Heart right ventricle (tissue), 16 donors: ENCODE measurements around the gene SRP68. TPM values are rescaled to one million over a fixed set of nuclear protein-coding genes. Genes with fewer than 3 reads are reported as not detected.

Experiments used
- ATAC-seq, 8 donors: fragments of 200-7000 bp; cut with Tn5 transposase; one replicate each; pipeline ENCODE4 v1.9.1; 2020; ENCODE audit warnings: mild to moderate bottlenecking in 8 of 8, moderate library complexity in 8 of 8, moderate number of reproducible peaks in 1 of 8
- DNase-seq, 2 donors: peaks; one replicate each; pipeline ENCODE4 v3.0.0-alpha.2; 2020
- H3K27ac ChIP-seq, 10 donors: fragments of 200-600 bp; sonication (generic) in 2 of 10; one replicate each; pipeline versions ENCODE4 v1.5.0 to v1.8.0; 2020 to 2022; ENCODE audit warnings: mild to moderate bottlenecking in 3 of 10
- H3K27me3 ChIP-seq, 7 donors: fragments of 200-600 bp; one replicate each; pipeline ENCODE4 v1.8.0; 2021 to 2022; ENCODE audit warnings: mild to moderate bottlenecking in 2 of 7
- H3K36me3 ChIP-seq, 9 donors: fragments of 200-600 bp; sonication (generic) in 1 of 9; one replicate each; pipeline versions ENCODE4 v1.5.0 to v1.8.0; 2020 to 2022; ENCODE audit warnings: mild to moderate bottlenecking in 2 of 9
- H3K4me1 ChIP-seq, 9 donors: fragments of 200-600 bp; sonication (generic) in 1 of 9; one replicate each; pipeline versions ENCODE4 v1.5.0 to v1.8.0; 2020 to 2022; ENCODE audit warnings: mild to moderate bottlenecking in 4 of 9
- H3K4me3 ChIP-seq, 10 donors: fragments of 200-600 bp; sonication (generic) in 2 of 10; one replicate each; pipeline versions ENCODE4 v1.5.0 to v1.8.0; 2020 to 2022; ENCODE audit warnings: mild to moderate bottlenecking in 7 of 10, moderate library complexity in 2 of 10
- H3K9me3 ChIP-seq, 11 donors: fragments of 200-600 bp in 10 of 11; sonication (generic) in 2 of 11; one replicate each; pipeline versions ENCODE4 v1.5.0 to v1.8.0; 2013 to 2022; ENCODE audit warnings: mild to moderate bottlenecking in 2 of 11, control low read depth in 1 of 11, moderate library complexity in 1 of 11
- CTCF ChIP-seq, 9 donors: fragments of 200-600 bp; sonication (generic) in 2 of 9; IDR thresholded peaks; one replicate each; pipeline versions ENCODE4 v1.5.0 to v1.8.0; 2021 to 2022; ENCODE audit warnings: antibody characterized with exemption in 9 of 9, mild to moderate bottlenecking in 5 of 9, moderate library complexity in 1 of 9
- WGBS, 2 donors: extraction: QIAGEN DNeasy Blood & Tissue Kit; methylation state at CpG; one replicate each; pipeline ENCODE4 v1.1.7; 2013; ENCODE audit warnings: inconsistent platforms in 1 of 2; 5-methylcytosine and 5-hydroxymethylcytosine counted together
- intact Hi-C, 10 donors: fragments of 100-400 bp; cut with DNase I; formaldehyde crosslinking; loops; one replicate each; pipeline versions ENCODE4 v1.11.1 to v1.14.2; 2022
- polyA plus RNA-seq, 2 donors: library from polyadenylated mRNA; stranded (reverse); fragments of 200-250 nt; gene quantifications; one replicate each; pipeline ENCODE4 v1.2.3, GENCODE V29; 2013
- total RNA-seq, 10 donors: library from RNA; stranded (reverse); fragmentation: NEBNext Ultra II Directional in 3 of 10; extraction: Animal tissue kit (Norgen Biotek cat#: 25700) in 3 of 10; gene quantifications; one replicate each; pipeline versions ENCODE4 v1.2.1 to v1.2.4, GENCODE V29; 2021 to 2023
- donor health status: Arrhythmogenic right ventricular cardiomyopathy.
- donor health status: ischemic (EF 13 %, LVEDD 7.1; RV severe dilation, severe dysfunction).
- donor health status: healthy with polysubstance abuse.
- donor health status: DM: no; HTN: yes; CAD: no.
- donor health status: DM: no; HTN: no; CAD: no.
- donor health status: ischemic (EF 25% LVEDD 6.9; RV normal size, moderate dysfunction).
- donor health status: ischemic (EF 25% LVEDD 5.7; RV mildly dilated, moderate dysfunction).
- donor health status: healthy.
- donor health status: DM: yes; HTN: yes; CAD: no.
- donor health status: Ischemic cardiomyopathy.
- donor health status: ischemic (EF 35%, LVEDD 5.7; RV mildly dilated, moderate dysfunction).
- donor health status: nonischemic (EF 11% LVEDD 7.7; RV severe dilation, severe dysfunction).
- donor health status: DM: yes; HTN: yes; CAD: no.
- donor health status: PGD.
- donor health status: ischemic (EF 29% LVEDD 5.4; RV normal size, mild dysfunction).
- donor health status: nonischemic (EF 23%, LVEDD 6.1; RV moderate dilation, normal function).

The SRP68 gene
- total and polyA plus RNA-seq, 12 donors: 26.2 to 69.7 (median 61.7) TPM

- WGBS, 2 donors: 93% methylated on average over 56 of the region's 56 CpGs
- Histone ChIP-seq H3K36me3 (peaks cover 0 to 3% (median 0%) of the 10 kb centered on the region in 9 donors), H3K4me3 (no peak overlapping the region), H3K27ac (no peak overlapping the region), H3K27me3 (no peaks in the 10 kb centered on the region), H3K4me1 (peaks cover 0 to 15% (median 0%) of the 10 kb centered on the region in 9 donors), H3K9me3 (no peaks in the 10 kb centered on the region)
- ATAC-seq (no peak), DNase-seq (no peak)
- no peak for TF ChIP-seq CTCF (IDR thresholded peaks at IDR 0.05)
- intact Hi-C loops: loop anchor here in 2 of 10 donors (5.0 to 10.0 kb wide), 2 partner anchors 102 to 244 kb away; partner anchors contain the start of gene GALK1 (in 1 of the 2)
Observed at GRCh38 chr17:76008630-76009425, 63.5 kb downstream of the SRP68 start.

- no peak for TF ChIP-seq CTCF (IDR thresholded peaks at IDR 0.05)
- H3K4me3 ChIP-seq: no peak overlapping the region
- DNase-seq: no peak
- no peaks in the 10 kb centered on the region for H3K9me3 ChIP-seq
- H3K36me3 ChIP-seq: peaks cover 0 to 3% (median 0%) of the 10 kb centered on the region in 9 donors
- H3K4me1 ChIP-seq: peaks cover 0 to 15% (median 0%) of the 10 kb centered on the region in 9 donors
- ATAC-seq: no peak
- WGBS, 2 donors: 93 to 94% methylated on average over 36 of the region's 36 CpGs
- H3K27me3 ChIP-seq: no peaks in the 10 kb centered on the region
- no peak overlapping the region for H3K27ac ChIP-seq
- intact Hi-C loops: loop anchor here in 2 of 10 donors (5.0 to 10.0 kb wide), 2 partner anchors 101 to 243 kb away; partner anchors contain the start of gene GALK1 (in 1 of the 2)
Observed at GRCh38 chr17:76008208-76008607, 64.1 kb downstream of the SRP68 start.

DNA sequence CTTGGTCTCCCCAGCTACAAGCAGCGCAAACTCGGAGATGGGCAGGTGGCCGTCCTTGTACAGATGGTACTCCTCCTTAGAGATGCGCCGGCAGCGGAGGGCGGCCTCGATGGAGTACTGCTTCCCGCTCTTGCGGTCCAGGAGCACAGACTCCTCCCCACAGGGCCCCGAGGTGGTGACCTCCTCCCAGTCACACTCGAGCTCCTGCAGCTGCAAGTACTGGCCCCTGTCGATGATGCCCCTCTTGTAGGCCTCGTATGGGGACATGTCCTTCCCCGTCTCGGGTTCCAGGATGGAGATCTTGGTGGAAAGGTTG, 64.5 kb downstream of the SRP68 start:
- DNase-seq (no peak), ATAC-seq (no peak)
- H3K4me3 ChIP-seq: no peak overlapping the region
- intact Hi-C loops: loop anchor here in 2 of 10 donors (5.0 to 10.0 kb wide), 2 partner anchors 101 to 243 kb away; partner anchors contain the start of gene GALK1 (in 1 of the 2)
- no peak overlapping the region for H3K27ac ChIP-seq
- H3K36me3 ChIP-seq: peaks cover 0 to 3% (median 0%) of the 10 kb centered on the region in 9 donors
- H3K4me1 ChIP-seq: peaks cover 0 to 15% (median 0%) of the 10 kb centered on the region in 9 donors
- no peaks in the 10 kb centered on the region for H3K9me3 ChIP-seq
- no peaks in the 10 kb centered on the region for H3K27me3 ChIP-seq
- WGBS, 2 donors: 87 to 89% methylated on average over 16 of the region's 16 CpGs
- TF ChIP-seq CTCF (IDR thresholded peaks at IDR 0.05): no peak

GRCh38 chr17:76007131-76007849, 65.0 kb downstream of the SRP68 start:
- no peak for TF ChIP-seq CTCF (IDR thresholded peaks at IDR 0.05)
- H3K4me1 ChIP-seq: peaks cover 0 to 15% (median 0%) of the 10 kb centered on the region in 9 donors
- no peak for ATAC-seq
- H3K36me3 ChIP-seq: peaks cover 0 to 3% (median 0%) of the 10 kb centered on the region in 9 donors
- intact Hi-C loops: loop anchor here in 2 of 10 donors (5.0 to 10.0 kb wide), 2 partner anchors 100 to 242 kb away; partner anchors contain the start of gene GALK1 (in 1 of the 2)
- H3K9me3 ChIP-seq: no peaks in the 10 kb centered on the region
- WGBS, 2 donors: 91 to 94% methylated on average over 39 of the region's 39 CpGs
- no peaks in the 10 kb centered on the region for H3K27me3 ChIP-seq
- DNase-seq: no peak
- no peak overlapping the region for H3K27ac ChIP-seq
- no peak overlapping the region for H3K4me3 ChIP-seq
